SK-N-SH treated with all-trans-retinoic acid at 6 μM for 48 hours (cell line): ENCODE data around the gene AHCYL2.

Source experiments
- ATAC-seq: fragments of 200-7000 bp; cut with Tn5 transposase; 3 replicates; pipeline ENCODE4 v1.9.1; 2020; ENCODE audit warnings: mild to moderate bottlenecking, moderate library complexity
- ARNTL ChIP-seq: fragments of 450-650 bp; formaldehyde crosslinking; IDR thresholded peaks from 2 replicates; pipeline ENCODE4 v1.5.0; 2020; ENCODE audit warnings: low read depth, mild to moderate bottlenecking, moderate library complexity, borderline replicate concordance
- BACH2 ChIP-seq: fragments of 250-450 bp; sonication (Bioruptor Pico); IDR thresholded peaks from 2 replicates; pipeline ENCODE4 v1.9.0; 2021; ENCODE audit warnings: mild to moderate bottlenecking, borderline replicate concordance
- CREB5 ChIP-seq: fragments of 250-450 bp; sonication (Bioruptor Pico); IDR thresholded peaks from 2 replicates; pipeline ENCODE4 v1.5.1; 2020; ENCODE audit warnings: low read depth, mild to moderate bottlenecking, moderate library complexity
- CSDC2 ChIP-seq: fragments of 250-450 bp; sonication (Bioruptor Pico); IDR thresholded peaks from 2 replicates; pipeline ENCODE4 v1.5.0; 2020; ENCODE audit warnings: mild to moderate bottlenecking, moderate library complexity
- CSRNP3 ChIP-seq: fragments of 250-450 bp; sonication (Bioruptor Pico); IDR thresholded peaks from 2 replicates; pipeline ENCODE4 v1.5.1; 2021; ENCODE audit warnings: mild to moderate bottlenecking, moderate library complexity
- ESRRG ChIP-seq: fragments of 250-450 bp; sonication (Bioruptor Pico); IDR thresholded peaks from 2 replicates; pipeline ENCODE4 v1.6.1; 2021; ENCODE audit warnings: mild to moderate bottlenecking
- GLIS3 ChIP-seq: fragments of 250-450 bp; sonication (Bioruptor Pico); IDR thresholded peaks from 2 replicates; pipeline ENCODE4 v1.5.0; 2020; ENCODE audit warnings: mild to moderate bottlenecking, moderate library complexity
- ISL1 ChIP-seq: fragments of 250-450 bp; sonication (Bioruptor Pico); IDR thresholded peaks from 2 replicates; pipeline ENCODE4 v2.1.2; 2022; ENCODE audit warnings: mild to moderate bottlenecking, moderate library complexity
- OSR1 ChIP-seq: fragments of 250-450 bp; sonication (Bioruptor Pico); IDR thresholded peaks from 2 replicates; pipeline ENCODE4 v1.8.0; 2022; ENCODE audit warnings: moderate library complexity, mild to moderate bottlenecking, inconsistent platforms
- PATZ1 ChIP-seq: fragments of 250-450 bp; sonication (Bioruptor Pico); IDR thresholded peaks from 2 replicates; pipeline ENCODE4 v1.8.0; 2020; ENCODE audit warnings: mild to moderate bottlenecking, moderate library complexity, borderline replicate concordance
- POU6F1 ChIP-seq: fragments of 250-450 bp; sonication (Bioruptor Pico); IDR thresholded peaks from 2 replicates; pipeline ENCODE4 v1.8.0; 2021; ENCODE audit warnings: low read depth, mild to moderate bottlenecking, moderate library complexity, borderline replicate concordance
- PPARA ChIP-seq: fragments of 250-450 bp; sonication (Bioruptor Pico); IDR thresholded peaks from 2 replicates; pipeline ENCODE4 v1.5.0; 2020; ENCODE audit warnings: mild to moderate bottlenecking, borderline replicate concordance
- RARB ChIP-seq: fragments of 250-450 bp; sonication (Bioruptor Pico); IDR thresholded peaks from 2 replicates; pipeline ENCODE4 v1.8.0; 2021; ENCODE audit warnings: mild to moderate bottlenecking, moderate library complexity
- SNAI2 ChIP-seq: fragments of 250-450 bp; sonication (Bioruptor Pico); IDR thresholded peaks from 2 replicates; pipeline ENCODE4 v1.5.0; 2020; ENCODE audit warnings: mild to moderate bottlenecking, moderate library complexity
- TCF4 ChIP-seq: fragments of 250-450 bp; sonication (Bioruptor Pico); IDR thresholded peaks from 2 replicates; pipeline ENCODE4 v1.8.0; 2021; ENCODE audit warnings: mild to moderate bottlenecking, moderate library complexity, borderline replicate concordance
- TOX ChIP-seq: fragments of 250-450 bp; sonication (Bioruptor Pico); IDR thresholded peaks from 2 replicates; pipeline ENCODE4 v1.8.0; 2021; ENCODE audit warnings: mild to moderate bottlenecking, moderate library complexity, borderline replicate concordance
- TSHZ2 ChIP-seq: fragments of 250-450 bp; sonication (Bioruptor Pico); IDR thresholded peaks from 2 replicates; pipeline ENCODE4 v1.5.0; 2020; ENCODE audit warnings: mild to moderate bottlenecking, moderate library complexity
- ZC3H10 ChIP-seq: fragments of 250-450 bp; sonication (Bioruptor Pico); IDR thresholded peaks from 2 replicates; pipeline ENCODE4 v1.5.1; 2021; ENCODE audit warnings: mild to moderate bottlenecking, moderate library complexity
- ZFP3 ChIP-seq: fragments of 250-450 bp; sonication (Bioruptor Pico); IDR thresholded peaks from 2 replicates; pipeline ENCODE4 v1.5.0; 2020; ENCODE audit warnings: mild to moderate bottlenecking, moderate library complexity
- ZFP30 ChIP-seq: fragments of 450-650 bp; formaldehyde crosslinking; IDR thresholded peaks from 2 replicates; pipeline ENCODE4 v1.5.0; 2022; ENCODE audit warnings: mild to moderate bottlenecking, moderate library complexity
- ZNF565 ChIP-seq: fragments of 450-650 bp; formaldehyde crosslinking; conservative IDR thresholded peaks from 2 replicates; pipeline ENCODE4 v1.5.0; 2020; ENCODE audit warnings: low read depth, mild to moderate bottlenecking, moderate library complexity
- ZNF70 ChIP-seq: fragments of 450-650 bp; formaldehyde crosslinking; IDR thresholded peaks from 2 replicates; pipeline ENCODE4 v1.5.0; 2020; ENCODE audit warnings: mild to moderate bottlenecking, moderate library complexity
- ZNF8 ChIP-seq: fragments of 450-650 bp; formaldehyde crosslinking; IDR thresholded peaks from 2 replicates; pipeline ENCODE4 v1.5.0; 2020; ENCODE audit warnings: mild to moderate bottlenecking, moderate library complexity

The AHCYL2 gene

GRCh38 chr7:129461809-129462208, 237.0 kb downstream of the AHCYL2 start:
- TF ChIP-seq CSRNP3 (CRISPR knock-in tag) = no peak
- TF ChIP-seq CSDC2 (CRISPR knock-in tag) = no peak
- no peak for TF ChIP-seq BACH2 (CRISPR knock-in tag)
- no peak for TF ChIP-seq GLIS3 (CRISPR knock-in tag)
- TF ChIP-seq OSR1 (CRISPR knock-in tag) = no peak
- no peak for TF ChIP-seq ZNF565 (CRISPR knock-in tag)
- no peak for TF ChIP-seq ESRRG (CRISPR knock-in tag)
- no peak for TF ChIP-seq ARNTL
- TF ChIP-seq TCF4 = no peak

GRCh38 chr7:129462420-129462819, 237.6 kb downstream of the AHCYL2 start:
- TF ChIP-seq ESRRG (CRISPR knock-in tag) = no peak
- no peak for TF ChIP-seq ZNF565 (CRISPR knock-in tag)
- TF ChIP-seq ZNF8 (CRISPR knock-in tag) = no peak
- no peak for TF ChIP-seq TSHZ2 (CRISPR knock-in tag)
- TF ChIP-seq RARB = no peak
- no peak for TF ChIP-seq ZFP30 (CRISPR knock-in tag)
- TF ChIP-seq TOX = no peak
- no peak for TF ChIP-seq ZC3H10 (CRISPR knock-in tag)
- no peak for TF ChIP-seq ARNTL
- no peak for TF ChIP-seq TCF4
- TF ChIP-seq SNAI2 = no peak
- no peak for TF ChIP-seq CREB5 (CRISPR knock-in tag)
- no peak for ATAC-seq

More at GRCh38 chr7:129461809-129462208, 237.0 kb downstream of the AHCYL2 start:
- ATAC-seq = no peak

- ATAC-seq = no peak
- no peak for TF ChIP-seq ZFP3 (CRISPR knock-in tag)
- TF ChIP-seq PPARA = no peak
- no peak for TF ChIP-seq ZNF565 (CRISPR knock-in tag)
- no peak for TF ChIP-seq TOX
- no peak for TF ChIP-seq ZNF70 (CRISPR knock-in tag)
- no peak for TF ChIP-seq BACH2 (CRISPR knock-in tag)
- no peak for TF ChIP-seq ARNTL
- no peak for TF ChIP-seq ZC3H10 (CRISPR knock-in tag)
- TF ChIP-seq OSR1 (CRISPR knock-in tag) = no peak
- no peak for TF ChIP-seq TCF4
- no peak for TF ChIP-seq CREB5 (CRISPR knock-in tag)
- no peak for TF ChIP-seq ISL1
- no peak for TF ChIP-seq POU6F1 (CRISPR knock-in tag)
- TF ChIP-seq SNAI2 = no peak
Measured at GRCh38 chr7:129464194-129464593, 239.4 kb downstream of the AHCYL2 start.

- ATAC-seq = no peak
Measured at GRCh38 chr7:129465080-129465479, 240.2 kb downstream of the AHCYL2 start.

More at GRCh38 chr7:129465080-129465479, 240.2 kb downstream of the AHCYL2 start:
- TF ChIP-seq ZNF565 (CRISPR knock-in tag) = no peak
- no peak for TF ChIP-seq PPARA
- TF ChIP-seq CSRNP3 (CRISPR knock-in tag) = no peak
- TF ChIP-seq ZFP30 (CRISPR knock-in tag) = no peak
- no peak for TF ChIP-seq ZC3H10 (CRISPR knock-in tag)
- TF ChIP-seq PATZ1 (CRISPR knock-in tag) = no peak
- TF ChIP-seq ZFP3 (CRISPR knock-in tag) = no peak
- TF ChIP-seq POU6F1 (CRISPR knock-in tag) = no peak
